Upper lobe of left lung (tissue), 6 donors: Measurements from ENCODE around the gene NUBP1. TPM values are rescaled to one million over a fixed set of nuclear protein-coding genes. Genes with fewer than 3 reads are reported as not detected.
A peak's percentile ranks its signal among the peaks of the same experiment; 100 is the strongest.

Experiments used
- ATAC-seq, 2 donors: fragments of 200-7000 bp; cut with Tn5 transposase; one replicate each; pipeline ENCODE4 v1.9.1; 2022; ENCODE audit warnings: mild to moderate bottlenecking in 2 of 2, moderate library complexity in 2 of 2; ENCODE audit not compliant: low FRiP score in 2 of 2
- DNase-seq, 2 donors: peaks; one replicate each; pipeline ENCODE4 v3.0.0-alpha.2; 2019 to 2020
- H3K27ac ChIP-seq, 4 donors: fragments of 200-600 bp; sonication (generic); one replicate each; pipeline ENCODE4 v1.5.1; 2016 to 2019
- H3K27me3 ChIP-seq, 4 donors: fragments of 200-600 bp; sonication (generic); one replicate each; pipeline ENCODE4 v1.5.1; 2017 to 2019
- H3K36me3 ChIP-seq, 4 donors: fragments of 200-600 bp; sonication (generic); one replicate each; pipeline ENCODE4 v1.5.1; 2016 to 2019
- H3K4me1 ChIP-seq, 4 donors: fragments of 200-600 bp; sonication (generic); one replicate each; pipeline ENCODE4 v1.5.1; 2018 to 2019
- H3K4me3 ChIP-seq, 4 donors: fragments of 200-600 bp; sonication (generic); one replicate each; pipeline ENCODE4 v1.5.1; 2017 to 2019; ENCODE audit warnings: mild to moderate bottlenecking in 2 of 4, moderate library complexity in 1 of 4
- H3K9me3 ChIP-seq, 4 donors: fragments of 200-600 bp; sonication (generic); one replicate each; pipeline ENCODE4 v1.5.1; 2018 to 2019
- EP300 ChIP-seq, 4 donors: sonication (generic); formaldehyde crosslinking; IDR thresholded peaks; one replicate each; pipeline ENCODE4 v1.5.1; 2017; ENCODE audit warnings: antibody characterized with exemption in 4 of 4, control low read depth in 2 of 4
- POLR2A ChIP-seq, 4 donors: fragments of 450-650 bp; IDR thresholded peaks; one replicate each; pipeline ENCODE4 v1.5.1; 2016 to 2017; ENCODE audit warnings: antibody characterized with exemption in 4 of 4, mild to moderate bottlenecking in 2 of 4
- POLR2AphosphoS5 ChIP-seq, 2 donors: sonication (generic); formaldehyde crosslinking; IDR thresholded peaks; one replicate each; pipeline ENCODE4 v1.5.1; 2017; ENCODE audit warnings: antibody characterized with exemption in 2 of 2
- WGBS, 2 donors: methylation state at CpG; one replicate each; pipeline ENCODE4 v1.1.5; 2017 to 2018; 5-methylcytosine and 5-hydroxymethylcytosine counted together
- total RNA-seq, 6 donors: library from RNA; depleted of rRNA in 4 of 6; stranded (reverse); fragments of >200 nt in 4 of 6; gene quantifications; one replicate each; pipeline versions ENCODE4 v1.1.0 to v1.2.1, GENCODE V29; 2016 to 2021
- TF ChIP-seq, protein P1 (sequence below), 6 experiments: fragments of 450-650 bp in 4 of 6; fragments of 200-600 bp in 2 of 6; sonication (generic) in 2 of 6; IDR thresholded peaks; one replicate each; pipeline ENCODE4 v1.5.1; 2016 to 2019; ENCODE audit warnings: antibody characterized with exemption in 6 of 6
- donor health status: DM: no; HTN: no; CAD: no; lungs with moderate emphysema.
- donor health status: DM: no; HTN: yes; CAD: no; lungs with severe emphysema.

Gene NUBP1
- total RNA-seq, 6 donors from 2014 or later, result 16.8 to 40.3 (median 34.6) TPM

DNA sequence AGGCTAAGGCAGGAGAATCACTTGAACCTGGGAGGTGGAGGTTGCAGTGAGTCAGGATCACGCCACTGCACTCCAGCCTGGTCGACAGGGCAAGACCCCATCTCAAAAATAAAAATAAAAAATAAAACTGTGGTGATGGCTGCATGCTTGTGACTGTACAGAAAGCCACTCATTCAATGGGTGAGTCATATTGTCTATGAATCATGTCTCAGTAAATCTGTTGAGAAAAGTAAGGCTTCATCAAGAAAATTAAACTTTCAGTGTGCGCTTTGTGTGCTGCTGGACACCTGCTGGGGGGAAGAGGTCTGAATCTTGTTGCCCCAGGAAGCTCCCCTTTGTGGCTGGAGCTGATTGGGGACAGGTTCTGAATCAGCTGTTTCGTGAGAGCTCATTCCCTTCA, 11.3 kb downstream of the NUBP1 start:
- H3K27me3 ChIP-seq, result no peaks in the 10 kb centered on the region
- 92 to 94% methylated on average over 4 of the region's 4 CpGs for WGBS, 2 donors
- DNase-seq (no peak), ATAC-seq (no peak)
- H3K9me3 ChIP-seq, result no peaks in the 10 kb centered on the region
- H3K4me3 ChIP-seq, result no peak overlapping the region
- H3K4me1 ChIP-seq, result peaks cover 0 to 9% (median 0%) of the 10 kb centered on the region in 4 donors
- peaks cover 17 to 84% (median 56%) of the 10 kb centered on the region in 4 donors for H3K36me3 ChIP-seq
- H3K27ac ChIP-seq, result no peak overlapping the region
- TF ChIP-seq POLR2A (IDR thresholded peaks at IDR 0.05) (no peak), EP300 (IDR thresholded peaks at IDR 0.05) (no peak), POLR2AphosphoS5 (IDR thresholded peaks at IDR 0.05) (no peak)
- TF ChIP-seq, protein P1, sequence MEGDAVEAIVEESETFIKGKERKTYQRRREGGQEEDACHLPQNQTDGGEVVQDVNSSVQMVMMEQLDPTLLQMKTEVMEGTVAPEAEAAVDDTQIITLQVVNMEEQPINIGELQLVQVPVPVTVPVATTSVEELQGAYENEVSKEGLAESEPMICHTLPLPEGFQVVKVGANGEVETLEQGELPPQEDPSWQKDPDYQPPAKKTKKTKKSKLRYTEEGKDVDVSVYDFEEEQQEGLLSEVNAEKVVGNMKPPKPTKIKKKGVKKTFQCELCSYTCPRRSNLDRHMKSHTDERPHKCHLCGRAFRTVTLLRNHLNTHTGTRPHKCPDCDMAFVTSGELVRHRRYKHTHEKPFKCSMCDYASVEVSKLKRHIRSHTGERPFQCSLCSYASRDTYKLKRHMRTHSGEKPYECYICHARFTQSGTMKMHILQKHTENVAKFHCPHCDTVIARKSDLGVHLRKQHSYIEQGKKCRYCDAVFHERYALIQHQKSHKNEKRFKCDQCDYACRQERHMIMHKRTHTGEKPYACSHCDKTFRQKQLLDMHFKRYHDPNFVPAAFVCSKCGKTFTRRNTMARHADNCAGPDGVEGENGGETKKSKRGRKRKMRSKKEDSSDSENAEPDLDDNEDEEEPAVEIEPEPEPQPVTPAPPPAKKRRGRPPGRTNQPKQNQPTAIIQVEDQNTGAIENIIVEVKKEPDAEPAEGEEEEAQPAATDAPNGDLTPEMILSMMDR (IDR thresholded peaks at IDR 0.05), result no peak

DNA sequence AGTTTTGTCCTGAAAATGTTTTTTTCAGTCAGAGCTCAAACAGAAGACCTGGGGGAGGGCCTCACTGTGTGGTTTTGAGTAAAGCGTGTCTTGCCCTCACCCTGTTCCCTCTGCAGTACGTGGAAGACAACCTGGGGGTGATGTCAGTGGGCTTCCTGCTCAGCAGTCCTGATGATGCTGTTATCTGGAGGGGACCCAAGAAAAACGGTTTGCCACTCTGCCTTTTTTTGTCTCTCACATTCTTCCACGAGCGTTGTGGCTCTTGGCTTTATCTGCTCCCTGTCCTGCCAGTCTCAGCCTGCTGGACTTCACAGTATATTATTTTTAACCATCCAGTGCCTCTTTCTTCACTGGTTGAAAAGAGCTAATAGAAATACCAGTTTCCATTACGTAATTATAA, 12.9 kb downstream of the NUBP1 start:
- whole genome bisulfite sequencing, 2 donors, result 80% methylated on average over 6 of the region's 6 CpGs
- Histone ChIP-seq H3K4me1 (no peaks in the 10 kb centered on the region), H3K36me3 (peaks cover 18 to 86% (median 65%) of the 10 kb centered on the region in 4 donors), H3K27me3 (no peaks in the 10 kb centered on the region), H3K4me3 (no peak overlapping the region), H3K27ac (no peak overlapping the region), H3K9me3 (no peaks in the 10 kb centered on the region)
- DNase-seq (no peak), ATAC-seq (no peak)
- TF ChIP-seq, protein P1 (IDR thresholded peaks at IDR 0.05), result no peak
- TF ChIP-seq EP300 (IDR thresholded peaks at IDR 0.05) (no peak), POLR2A (IDR thresholded peaks at IDR 0.05) (no peak), POLR2AphosphoS5 (IDR thresholded peaks at IDR 0.05) (no peak)

DNA sequence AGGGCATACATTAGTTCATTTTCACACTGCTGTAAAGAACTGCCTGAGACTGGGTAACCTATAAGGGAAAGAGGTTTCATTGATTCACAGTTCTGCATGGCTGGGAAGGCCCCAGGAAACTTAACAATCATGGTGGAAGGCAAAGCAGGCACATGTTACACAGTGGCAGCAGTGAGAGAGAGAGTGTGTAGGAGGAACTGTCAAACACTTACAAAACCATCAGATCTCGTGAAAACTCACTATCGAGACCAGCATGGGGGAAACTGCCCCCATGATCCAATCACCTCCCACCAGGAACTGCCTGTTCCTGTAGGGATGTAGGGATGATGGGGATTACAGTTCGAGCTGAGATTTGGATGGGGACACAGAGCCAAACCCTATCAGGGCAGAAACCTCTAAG, 17.2 kb downstream of the NUBP1 start:
- WGBS, 2 donors, result 75 to 91% methylated on average over 3 of the region's 3 CpGs
- no peak for TF ChIP-seq POLR2AphosphoS5 (IDR thresholded peaks at IDR 0.05)
- TF ChIP-seq POLR2A (IDR thresholded peaks at IDR 0.05), result no peak
- TF ChIP-seq, protein P1 (IDR thresholded peaks at IDR 0.05), result no peak
- TF ChIP-seq EP300 (IDR thresholded peaks at IDR 0.05), result no peak
- H3K36me3 ChIP-seq, result peaks cover 24 to 95% (median 77%) of the 10 kb centered on the region in 4 donors
- peaks cover 0 to 5% (median 5%) of the 10 kb centered on the region in 4 donors for H3K4me1 ChIP-seq
- DNase-seq, result no peak
- no peak overlapping the region for H3K27ac ChIP-seq
- no peaks in the 10 kb centered on the region for H3K9me3 ChIP-seq
- H3K4me3 ChIP-seq, result no peak overlapping the region
- no peak for ATAC-seq
- H3K27me3 ChIP-seq, result no peaks in the 10 kb centered on the region

DNA sequence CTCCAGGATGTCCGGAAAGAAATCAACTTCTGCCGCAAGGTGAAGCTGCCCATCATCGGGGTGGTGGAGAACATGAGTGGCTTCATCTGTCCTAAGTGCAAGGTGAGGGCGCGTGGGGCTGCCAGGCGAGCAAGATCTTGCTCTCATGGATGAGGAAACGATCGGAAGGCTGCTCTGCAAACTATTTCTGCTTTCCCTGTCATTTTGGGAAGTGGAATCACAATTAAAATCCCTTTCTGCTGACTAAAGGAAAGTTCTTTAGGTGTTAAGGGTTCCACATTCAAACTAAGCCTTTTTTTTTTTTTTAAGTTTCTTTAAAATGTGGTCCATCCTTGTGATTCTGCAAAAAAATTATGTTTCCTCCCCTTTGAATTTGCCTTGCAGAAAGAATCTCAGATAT, 17.7 kb downstream of the NUBP1 start:
- no peaks in the 10 kb centered on the region for H3K27me3 ChIP-seq
- ATAC-seq (no peak), DNase-seq (no peak)
- TF ChIP-seq, protein P1 (IDR thresholded peaks at IDR 0.05), result no peak
- TF ChIP-seq POLR2AphosphoS5 (IDR thresholded peaks at IDR 0.05) (no peak), EP300 (IDR thresholded peaks at IDR 0.05) (no peak), POLR2A (IDR thresholded peaks at IDR 0.05) (no peak)
- no peak overlapping the region for H3K4me3 ChIP-seq
- WGBS, 2 donors, result 91 to 95% methylated on average over 8 of the region's 8 CpGs
- peaks cover 24 to 90% (median 76%) of the 10 kb centered on the region in 4 donors for H3K36me3 ChIP-seq
- peaks cover 0 to 5% (median 5%) of the 10 kb centered on the region in 4 donors for H3K4me1 ChIP-seq
- no peak overlapping the region for H3K27ac ChIP-seq
- no peaks in the 10 kb centered on the region for H3K9me3 ChIP-seq

DNA sequence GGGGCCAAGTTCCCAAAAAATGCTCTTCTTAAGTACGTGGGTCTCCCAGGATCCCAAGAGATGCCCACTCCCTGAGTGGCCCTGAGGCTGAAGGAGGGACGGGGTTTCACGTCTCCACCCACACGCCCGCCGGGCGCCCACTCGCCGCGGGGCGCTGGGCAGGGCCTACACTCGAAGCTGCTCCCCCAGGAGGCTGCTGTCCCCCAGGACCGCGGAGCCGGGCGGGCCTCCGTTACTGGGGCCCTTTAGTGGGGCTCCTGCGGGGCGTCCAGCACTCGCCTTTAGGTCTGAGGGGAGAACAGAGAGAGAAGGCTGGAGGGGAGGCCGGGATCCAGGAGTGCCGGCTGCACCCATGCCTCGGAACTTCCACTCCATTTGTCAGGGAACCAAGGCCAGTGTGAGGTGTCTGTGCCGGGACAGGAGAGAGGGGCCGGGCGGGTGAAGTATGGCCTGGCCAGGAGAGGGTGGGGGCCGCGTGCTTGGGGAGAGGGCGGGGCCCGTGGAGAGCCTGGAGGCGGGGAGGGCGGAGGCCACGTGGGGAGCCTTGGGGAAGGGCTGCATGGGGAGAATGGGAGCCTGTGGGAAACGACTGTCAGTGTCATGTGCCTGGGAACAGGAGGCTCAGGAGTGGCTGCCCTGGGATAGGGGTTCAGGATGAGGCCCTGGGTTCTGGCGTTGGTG, 18.8 kb downstream of the NUBP1 start:
- Histone ChIP-seq H3K4me3 (no peak overlapping the region), H3K36me3 (peaks cover 24 to 80% (median 69%) of the 10 kb centered on the region in 4 donors), H3K27ac (no peak overlapping the region), H3K4me1 (peaks cover 0 to 5% (median 5%) of the 10 kb centered on the region in 4 donors), H3K27me3 (no peaks in the 10 kb centered on the region), H3K9me3 (no peaks in the 10 kb centered on the region)
- TF ChIP-seq POLR2A (IDR thresholded peaks at IDR 0.05) (no peak), EP300 (IDR thresholded peaks at IDR 0.05) (no peak), POLR2AphosphoS5 (IDR thresholded peaks at IDR 0.05) (no peak)
- TF ChIP-seq, protein P1 (IDR thresholded peaks at IDR 0.05), result no peak
- WGBS, 2 donors, result 83 to 91% methylated on average over 28 to 31 of the region's 35 CpGs
- DNase-seq (peak in 1 of 2 donors; percentile 80), ATAC-seq (peak; percentile 30 to 31)
